VCaP (cell line): ENCODE measurements around the gene CORO2B.

ENCODE experiments used
- H3K27ac ChIP-seq: fragments of 450-650 bp; 2 replicates; pipeline ENCODE4 v1.5.1; 2017
- CTCF ChIP-seq: fragments of 450-650 bp; conservative IDR thresholded peaks from 2 replicates; pipeline ENCODE4 v1.5.1; 2017; ENCODE audit warnings: mild to moderate bottlenecking, moderate library complexity

The CORO2B gene

DNA sequence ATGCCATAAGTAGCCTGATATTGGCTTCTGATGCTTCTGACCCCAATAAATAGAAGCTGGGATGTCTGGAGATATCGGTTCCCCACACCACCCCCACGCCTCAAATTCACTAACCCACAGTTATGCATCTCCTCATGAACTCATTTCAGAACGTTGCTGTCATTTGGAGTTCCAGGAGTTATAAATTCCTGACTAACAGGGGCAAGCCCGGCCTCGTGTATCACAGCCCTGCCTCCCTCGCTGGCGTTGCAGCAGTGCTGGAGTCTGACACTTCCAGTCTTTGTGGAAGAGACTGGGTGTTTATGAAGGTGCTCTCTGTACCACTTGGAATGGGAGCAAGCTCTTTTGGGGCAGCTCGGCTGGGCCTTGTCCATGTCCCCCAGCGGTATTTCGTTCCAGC, 140.9 kb downstream of the CORO2B start:
- TF ChIP-seq CTCF = no peak
- H3K27ac ChIP-seq = no peak overlapping the region

DNA sequence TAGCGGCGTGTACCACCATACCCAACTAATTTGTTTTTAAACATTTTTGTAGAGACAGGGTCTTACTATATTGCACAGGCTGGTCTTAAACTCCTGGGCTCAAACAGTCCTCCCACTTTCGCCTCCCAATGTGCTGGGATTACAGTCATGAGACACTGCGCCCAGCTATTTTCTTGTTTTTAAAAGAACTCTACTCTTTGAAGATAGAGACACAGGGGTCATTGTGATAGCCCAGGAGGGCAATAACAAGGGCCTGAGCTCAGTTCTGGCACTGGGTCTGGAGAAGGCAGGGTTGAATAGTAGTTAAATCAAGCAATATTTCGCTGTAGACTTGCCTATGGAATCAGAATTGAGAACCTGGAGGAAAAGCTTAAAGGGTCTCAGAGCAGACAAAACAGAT, 143.1 kb downstream of the CORO2B start:
- no peak for TF ChIP-seq CTCF
- H3K27ac ChIP-seq = no peak overlapping the region

DNA sequence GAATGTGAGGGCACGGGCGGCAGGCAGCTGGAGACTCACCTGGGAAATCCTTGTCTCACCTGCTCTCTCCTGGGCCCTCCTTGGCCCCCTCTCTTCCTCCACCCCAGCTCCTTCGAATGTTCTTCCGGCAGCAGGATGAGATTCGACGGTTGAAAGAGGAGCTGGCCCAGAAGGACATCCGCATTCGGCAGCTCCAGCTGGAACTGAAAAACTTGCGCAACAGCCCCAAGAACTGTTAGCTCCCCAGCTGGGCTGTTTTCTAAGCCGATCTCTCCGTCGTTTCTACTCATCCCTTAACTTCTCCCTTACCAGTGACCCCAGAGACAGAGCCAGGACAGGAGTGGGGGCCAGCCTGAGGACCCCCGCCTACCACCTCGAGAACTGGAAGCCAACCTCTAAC, 146.9 kb downstream of the CORO2B start:
- no peak for TF ChIP-seq CTCF

DNA sequence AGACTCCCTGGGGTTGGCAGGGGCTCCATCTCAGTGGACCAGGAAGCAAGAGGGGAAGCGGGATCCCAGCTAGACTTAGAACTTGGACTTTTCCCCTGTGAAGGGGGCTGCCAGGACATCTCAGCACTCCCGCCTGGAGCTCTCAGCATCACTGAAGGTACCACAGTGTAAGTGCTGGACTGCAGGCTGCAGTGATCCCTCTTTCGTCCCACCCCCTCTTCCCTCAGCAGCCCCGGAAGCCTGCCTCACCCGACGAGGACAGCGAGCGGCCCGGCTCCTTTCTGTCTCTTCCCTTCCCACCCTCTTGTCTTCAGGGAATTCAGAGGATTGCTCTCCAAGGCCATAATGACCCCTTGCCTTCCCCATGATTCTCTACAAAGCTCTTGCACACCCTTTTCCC, 147.5 kb downstream of the CORO2B start:
- no peak overlapping the region for H3K27ac ChIP-seq
- TF ChIP-seq CTCF = no peak

More for the DNA sequence above, 146.9 kb downstream of the CORO2B start:
- no peak overlapping the region for H3K27ac ChIP-seq

GRCh38 chr15:68729789-68730411, 151.1 kb downstream of the CORO2B start:
- no peak for TF ChIP-seq CTCF

GRCh38 chr15:68730471-68730919, 151.7 kb downstream of the CORO2B start:
- peak; percentile 71 for TF ChIP-seq CTCF
- H3K27ac ChIP-seq = peak overlapping the region; percentile 87

More at GRCh38 chr15:68729789-68730411, 151.1 kb downstream of the CORO2B start:
- peak overlapping the region; percentile 87 for H3K27ac ChIP-seq

DNA sequence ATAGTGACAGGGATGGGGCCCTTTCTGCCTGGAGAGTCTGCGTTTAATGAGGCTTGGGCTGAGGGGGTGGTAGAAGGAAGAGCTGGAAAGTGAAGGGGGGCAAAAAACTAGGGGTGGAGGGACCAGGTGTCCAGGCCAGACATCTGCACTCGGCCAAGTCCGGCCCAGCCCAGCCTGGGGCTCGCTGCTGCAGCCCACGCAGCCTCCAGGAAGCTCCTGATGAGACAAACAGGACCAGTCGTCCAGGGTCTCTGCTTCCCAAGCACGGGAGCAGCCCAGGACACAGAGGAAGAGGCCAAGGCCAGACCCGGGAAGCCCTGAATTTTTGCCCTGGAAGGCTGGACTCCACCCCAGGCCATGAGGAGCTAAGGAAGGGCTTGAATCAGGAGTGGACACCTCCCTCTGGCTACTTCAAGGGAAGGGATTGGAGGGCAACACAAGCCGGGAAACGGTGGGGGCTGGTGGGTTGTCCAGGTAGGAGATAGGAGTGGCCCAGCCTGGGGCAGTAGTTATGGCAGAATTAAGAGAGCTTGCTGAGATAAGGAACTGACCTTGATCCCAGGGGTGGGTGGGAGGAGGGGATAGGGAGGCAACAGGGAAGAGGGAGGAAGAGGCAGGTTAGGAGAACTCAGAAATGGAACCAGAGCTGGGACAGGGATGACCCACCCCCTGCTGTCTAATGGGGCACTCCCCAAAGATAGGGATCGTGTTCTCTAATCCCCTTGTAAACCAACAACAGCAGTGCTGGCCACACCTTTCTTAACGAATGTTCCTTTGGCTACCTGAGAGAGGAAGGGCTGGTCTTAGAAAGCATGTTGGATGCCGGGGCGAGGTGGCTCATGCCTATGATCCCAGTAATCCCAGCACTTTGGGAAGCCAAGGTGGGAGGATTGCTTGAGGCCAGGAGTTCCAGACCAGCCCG, 152.4 kb downstream of the CORO2B start:
- peak overlapping the region; percentile 87 for H3K27ac ChIP-seq
- no peak for TF ChIP-seq CTCF
